ENCODE results near the gene TMEM95.
A peak's percentile ranks its signal among the peaks of the same experiment; 100 is the strongest.

Gene TMEM95

GRCh38 chr17:7352503-7352889, 2.5 kb upstream of the TMEM95 start:
- TF ChIP-seq ZFP41 (tag by site-specific recombination; IDR thresholded peaks at IDR 0.05; ENCODE audit: borderline replicate concordance) (no peak), ZNF521 (tag by site-specific recombination; IDR thresholded peaks at IDR 0.05) (no peak), ZNF530 (tag by site-specific recombination; IDR thresholded peaks at IDR 0.05; ENCODE audit: low read depth) (no peak)
- TF ChIP-seq, protein P1, sequence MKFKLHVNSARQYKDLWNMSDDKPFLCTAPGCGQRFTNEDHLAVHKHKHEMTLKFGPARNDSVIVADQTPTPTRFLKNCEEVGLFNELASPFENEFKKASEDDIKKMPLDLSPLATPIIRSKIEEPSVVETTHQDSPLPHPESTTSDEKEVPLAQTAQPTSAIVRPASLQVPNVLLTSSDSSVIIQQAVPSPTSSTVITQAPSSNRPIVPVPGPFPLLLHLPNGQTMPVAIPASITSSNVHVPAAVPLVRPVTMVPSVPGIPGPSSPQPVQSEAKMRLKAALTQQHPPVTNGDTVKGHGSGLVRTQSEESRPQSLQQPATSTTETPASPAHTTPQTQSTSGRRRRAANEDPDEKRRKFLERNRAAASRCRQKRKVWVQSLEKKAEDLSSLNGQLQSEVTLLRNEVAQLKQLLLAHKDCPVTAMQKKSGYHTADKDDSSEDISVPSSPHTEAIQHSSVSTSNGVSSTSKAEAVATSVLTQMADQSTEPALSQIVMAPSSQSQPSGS (tag by site-specific recombination; IDR thresholded peaks at IDR 0.05; ENCODE audit: low read depth), result no peak
- TF ChIP-seq, protein P2, sequence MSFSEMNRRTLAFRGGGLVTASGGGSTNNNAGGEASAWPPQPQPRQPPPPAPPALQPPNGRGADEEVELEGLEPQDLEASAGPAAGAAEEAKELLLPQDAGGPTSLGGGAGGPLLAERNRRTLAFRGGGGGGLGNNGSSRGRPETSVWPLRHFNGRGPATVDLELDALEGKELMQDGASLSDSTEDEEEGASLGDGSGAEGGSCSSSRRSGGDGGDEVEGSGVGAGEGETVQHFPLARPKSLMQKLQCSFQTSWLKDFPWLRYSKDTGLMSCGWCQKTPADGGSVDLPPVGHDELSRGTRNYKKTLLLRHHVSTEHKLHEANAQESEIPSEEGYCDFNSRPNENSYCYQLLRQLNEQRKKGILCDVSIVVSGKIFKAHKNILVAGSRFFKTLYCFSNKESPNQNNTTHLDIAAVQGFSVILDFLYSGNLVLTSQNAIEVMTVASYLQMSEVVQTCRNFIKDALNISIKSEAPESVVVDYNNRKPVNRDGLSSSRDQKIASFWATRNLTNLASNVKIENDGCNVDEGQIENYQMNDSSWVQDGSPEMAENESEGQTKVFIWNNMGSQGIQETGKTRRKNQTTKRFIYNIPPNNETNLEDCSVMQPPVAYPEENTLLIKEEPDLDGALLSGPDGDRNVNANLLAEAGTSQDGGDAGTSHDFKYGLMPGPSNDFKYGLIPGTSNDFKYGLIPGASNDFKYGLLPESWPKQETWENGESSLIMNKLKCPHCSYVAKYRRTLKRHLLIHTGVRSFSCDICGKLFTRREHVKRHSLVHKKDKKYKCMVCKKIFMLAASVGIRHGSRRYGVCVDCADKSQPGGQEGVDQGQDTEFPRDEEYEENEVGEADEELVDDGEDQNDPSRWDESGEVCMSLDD (tag by site-specific recombination; IDR thresholded peaks at IDR 0.05), result peak; percentile 75; the same call in 1 of the 2 replicates
- H3K9me3 ChIP-seq (ENCODE audit: control insufficient read depth, insufficient read depth, low read depth, low read length), result no peaks in the 10 kb centered on the region
- H3K27ac ChIP-seq (ENCODE audit: extremely low read depth, low read depth, low read length), result peak overlapping the region; percentile 90
- H3K36me3 ChIP-seq (ENCODE audit: control insufficient read depth in 2 of 2, insufficient read depth in 1 of 2, low read length in 2 of 2), result no peaks in the 10 kb centered on the region
- H3K4me3 ChIP-seq (ENCODE audit: low read depth, low read length), result peak overlapping the region; percentile 70
- CTCF ChIA-PET, result interaction anchor here (0.6 to 3.5 kb wide), 4 partner anchors 9 to 208 kb away, joined by 3 to 14 read pairs (median 4); partner anchors contain the start of gene SENP3
- POLR2A ChIA-PET, result no interaction called here
- peaks cover 14% of the 10 kb centered on the region for H3K4me1 ChIP-seq (ENCODE audit: control insufficient read depth, insufficient read depth, low read length)

DNA sequence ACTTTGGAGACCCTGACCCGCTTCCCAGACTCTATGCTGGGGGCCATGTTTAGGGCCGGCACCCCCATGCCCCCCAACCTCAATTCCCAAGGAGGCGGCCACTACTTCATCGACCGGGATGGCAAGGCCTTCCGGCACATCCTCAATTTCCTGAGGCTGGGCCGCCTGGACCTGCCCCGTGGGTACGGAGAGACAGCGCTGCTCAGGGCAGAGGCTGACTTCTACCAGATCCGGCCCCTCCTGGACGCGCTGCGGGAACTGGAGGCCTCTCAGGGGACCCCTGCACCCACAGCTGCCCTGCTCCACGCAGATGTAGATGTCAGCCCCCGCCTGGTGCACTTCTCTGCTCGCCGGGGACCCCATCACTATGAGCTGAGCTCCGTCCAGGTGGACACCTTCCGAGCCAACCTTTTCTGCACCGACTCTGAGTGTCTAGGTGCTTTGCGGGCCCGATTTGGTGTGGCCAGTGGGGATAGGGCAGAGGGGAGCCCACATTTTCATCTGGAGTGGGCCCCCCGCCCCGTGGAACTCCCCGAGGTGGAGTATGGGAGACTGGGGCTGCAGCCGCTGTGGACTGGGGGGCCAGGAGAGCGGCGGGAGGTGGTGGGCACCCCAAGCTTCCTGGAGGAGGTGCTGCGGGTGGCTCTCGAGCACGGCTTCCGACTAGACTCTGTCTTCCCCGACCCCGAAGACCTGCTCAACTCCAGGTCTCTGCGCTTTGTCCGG, 1.9 kb upstream of the TMEM95 start:
- H3K36me3 ChIP-seq (ENCODE audit: control insufficient read depth in 2 of 2, insufficient read depth in 1 of 2, low read length in 2 of 2), result no peaks in the 10 kb centered on the region
- CTCF ChIA-PET, result interaction anchor here (0.6 to 4.3 kb wide), 15 partner anchors 8 to 249 kb away, joined by 3 to 87 read pairs (median 4); partner anchors contain the start of genes SENP3, TMEM256 and TNFSF13
- H3K4me3 ChIP-seq (ENCODE audit: low read depth, low read length), result no peak overlapping the region
- H3K9me3 ChIP-seq (ENCODE audit: control insufficient read depth, insufficient read depth, low read depth, low read length), result no peaks in the 10 kb centered on the region
- no peak overlapping the region for H3K27ac ChIP-seq (ENCODE audit: extremely low read depth, low read depth, low read length)
- no peak for TF ChIP-seq ZNF140 (tag by site-specific recombination; IDR thresholded peaks at IDR 0.05)
- TF ChIP-seq PATZ1 (tag by site-specific recombination; IDR thresholded peaks at IDR 0.05), result peak; percentile 57
- POLR2A ChIA-PET, result interaction anchor here (0.6 to 1.5 kb wide), 5 partner anchors 41 to 334 kb away, joined by 4 to 7 read pairs (median 5); partner anchors contain the start of genes PLSCR3, POLR2A, TMEM256 and TP53
- peaks cover 14% of the 10 kb centered on the region for H3K4me1 ChIP-seq (ENCODE audit: control insufficient read depth, insufficient read depth, low read length)

GRCh38 chr17:7354262-7354843, 603 bp upstream of the TMEM95 start:
- Histone ChIP-seq H3K27ac (ENCODE audit: extremely low read depth, low read depth, low read length) (no peak overlapping the region), H3K9me3 (ENCODE audit: control insufficient read depth, insufficient read depth, low read depth, low read length) (no peaks in the 10 kb centered on the region), H3K4me3 (ENCODE audit: low read depth, low read length) (no peak overlapping the region), H3K4me1 (ENCODE audit: control insufficient read depth, insufficient read depth, low read length) (peaks cover 14% of the 10 kb centered on the region), H3K36me3 (ENCODE audit: control insufficient read depth in 2 of 2, insufficient read depth in 1 of 2, low read length in 2 of 2) (no peaks in the 10 kb centered on the region)
- ChIA-PET CTCF (interaction anchor here (0.6 to 4.3 kb wide), 9 partner anchors 11 to 205 kb away, joined by 3 to 87 read pairs (median 4); partner anchors contain the start of genes FGF11, SENP3 and TNFSF13), POLR2A (interaction anchor here (0.5 to 3.4 kb wide), 8 partner anchors 40 to 893 kb away, joined by 3 to 29 read pairs (median 6); partner anchors contain the start of genes CTC1, PLSCR3, POLR2A and TMEM256)
- TF ChIP-seq ZNF341 (tag by site-specific recombination; IDR thresholded peaks at IDR 0.05; ENCODE audit: low read depth) (no peak), ZNF513 (tag by site-specific recombination; IDR thresholded peaks at IDR 0.05) (no peak), ZNF23 (tag by site-specific recombination; IDR thresholded peaks at IDR 0.05; ENCODE audit: borderline replicate concordance) (no peak), ZNF350 (tag by site-specific recombination; IDR thresholded peaks at IDR 0.05) (no peak), ZNF488 (tag by site-specific recombination; IDR thresholded peaks at IDR 0.05) (no peak), HOXD13 (CRISPR knock-in tag; IDR thresholded peaks at IDR 0.05; ENCODE audit: borderline replicate concordance) (no peak), ZNF701 (tag by site-specific recombination; IDR thresholded peaks at IDR 0.05) (no peak)
- TF ChIP-seq, protein P3, sequence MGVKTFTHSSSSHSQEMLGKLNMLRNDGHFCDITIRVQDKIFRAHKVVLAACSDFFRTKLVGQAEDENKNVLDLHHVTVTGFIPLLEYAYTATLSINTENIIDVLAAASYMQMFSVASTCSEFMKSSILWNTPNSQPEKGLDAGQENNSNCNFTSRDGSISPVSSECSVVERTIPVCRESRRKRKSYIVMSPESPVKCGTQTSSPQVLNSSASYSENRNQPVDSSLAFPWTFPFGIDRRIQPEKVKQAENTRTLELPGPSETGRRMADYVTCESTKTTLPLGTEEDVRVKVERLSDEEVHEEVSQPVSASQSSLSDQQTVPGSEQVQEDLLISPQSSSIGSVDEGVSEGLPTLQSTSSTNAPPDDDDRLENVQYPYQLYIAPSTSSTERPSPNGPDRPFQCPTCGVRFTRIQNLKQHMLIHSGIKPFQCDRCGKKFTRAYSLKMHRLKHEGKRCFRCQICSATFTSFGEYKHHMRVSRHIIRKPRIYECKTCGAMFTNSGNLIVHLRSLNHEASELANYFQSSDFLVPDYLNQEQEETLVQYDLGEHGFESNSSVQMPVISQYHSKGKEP (tag by site-specific recombination; IDR thresholded peaks at IDR 0.05), result no peak
- TF ChIP-seq, protein P4, sequence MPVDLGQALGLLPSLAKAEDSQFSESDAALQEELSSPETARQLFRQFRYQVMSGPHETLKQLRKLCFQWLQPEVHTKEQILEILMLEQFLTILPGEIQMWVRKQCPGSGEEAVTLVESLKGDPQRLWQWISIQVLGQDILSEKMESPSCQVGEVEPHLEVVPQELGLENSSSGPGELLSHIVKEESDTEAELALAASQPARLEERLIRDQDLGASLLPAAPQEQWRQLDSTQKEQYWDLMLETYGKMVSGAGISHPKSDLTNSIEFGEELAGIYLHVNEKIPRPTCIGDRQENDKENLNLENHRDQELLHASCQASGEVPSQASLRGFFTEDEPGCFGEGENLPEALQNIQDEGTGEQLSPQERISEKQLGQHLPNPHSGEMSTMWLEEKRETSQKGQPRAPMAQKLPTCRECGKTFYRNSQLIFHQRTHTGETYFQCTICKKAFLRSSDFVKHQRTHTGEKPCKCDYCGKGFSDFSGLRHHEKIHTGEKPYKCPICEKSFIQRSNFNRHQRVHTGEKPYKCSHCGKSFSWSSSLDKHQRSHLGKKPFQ (tag by site-specific recombination; IDR thresholded peaks at IDR 0.05), result no peak
